IMR-90 (cell line): ENCODE measurements around the gene UNKL. TPM values are rescaled to one million over a fixed set of nuclear protein-coding genes. Genes with fewer than 3 reads are reported as not detected.

Experiments used
- ATAC-seq: fragments of 200-7000 bp; cut with Tn5 transposase; 2 replicates; pipeline ENCODE4 v1.9.1; 2020; ENCODE audit warnings: low read depth, mild to moderate bottlenecking, moderate library complexity
- BruUV-seq: library from RNA; stranded (reverse); fragments of 400-500 nt; replicated peaks from 2 replicates; lab custom pipeline; 2021; lab: Mats Ljungman, UMichigan
- CTCF ChIA-PET: fragments of 300-600 bp; formaldehyde crosslinking; extraction: SDS; loops from one replicate; lab custom pipeline; 2021; ENCODE audit warnings: antibody characterized with exemption; lab: Yijun Ruan, JAX
- POLR2A ChIA-PET: fragments of 300-600 bp; sonication (Branson Sonifier 250); formaldehyde crosslinking; loops from one replicate; lab custom pipeline; 2022; ENCODE audit warnings: antibody characterized with exemption; ENCODE audit not compliant: unreplicated experiment; lab: Charles Lee
- DNase-seq: peaks from one replicate; pipeline ENCODE4 v3.0.0; 2013
- H2AFZ ChIP-seq: replicated peaks from 2 replicates; pipeline ENCODE3; 2013; ENCODE audit warnings: low read length, mild to moderate bottlenecking; ENCODE audit not compliant: poor library complexity
- H2AK5ac ChIP-seq: 2 replicates; pipeline ENCODE4 v1.6.1; 2013; ENCODE audit warnings: low read depth, low read length, inconsistent platforms
- H2AK9ac ChIP-seq: replicated peaks from 2 replicates; pipeline ENCODE3; 2013; ENCODE audit warnings: mild to moderate bottlenecking, low read depth, low read length, moderate library complexity; ENCODE audit not compliant: poor library complexity
- H2BK120ac ChIP-seq: 2 replicates; pipeline ENCODE4 v1.6.1; 2013; ENCODE audit warnings: low read depth, low read length, inconsistent platforms
- H2BK15ac ChIP-seq: 3 replicates; pipeline ENCODE4 v1.6.1; 2013; ENCODE audit warnings: low read depth, low read length, inconsistent platforms
- H2BK20ac ChIP-seq: 2 replicates; pipeline ENCODE4 v1.6.1; 2013; ENCODE audit warnings: low read depth, mild to moderate bottlenecking, inconsistent platforms, low read length, moderate library complexity
- H2BK5ac ChIP-seq: 2 replicates; pipeline ENCODE4 v1.6.1; 2013; ENCODE audit warnings: mild to moderate bottlenecking, low read depth, low read length, inconsistent platforms; ENCODE audit not compliant: poor library complexity, severe bottlenecking
- H3K14ac ChIP-seq: replicated peaks from 2 replicates; pipeline ENCODE4 v1.6.1; 2013; ENCODE audit warnings: low read depth, low read length, inconsistent platforms
- H3K18ac ChIP-seq: 2 replicates; pipeline ENCODE4 v1.6.1; 2013; ENCODE audit warnings: low read depth, low read length, control low read depth
- H3K23ac ChIP-seq: 2 replicates; pipeline ENCODE4 v1.6.1; 2013; ENCODE audit warnings: low read depth, low read length, inconsistent platforms
- H3K27ac ChIP-seq: 2 replicates; pipeline ENCODE4 v1.5.1; 2013; ENCODE audit warnings: mild to moderate bottlenecking, control low read depth, low read length; ENCODE audit not compliant: insufficient read depth
- H3K27me3 ChIP-seq: 2 replicates; pipeline ENCODE4 v1.6.1; 2013; ENCODE audit warnings: low read length; ENCODE audit not compliant: control insufficient read depth, insufficient read depth
- H3K36me3 ChIP-seq: 2 replicates; pipeline ENCODE4 v1.6.1; 2013; ENCODE audit warnings: low read length, mixed read lengths; ENCODE audit not compliant: control insufficient read depth, insufficient read depth
- H3K4ac ChIP-seq: 2 replicates; pipeline ENCODE4 v1.6.1; 2013; ENCODE audit warnings: low read depth, low read length, inconsistent platforms
- H3K4me1 ChIP-seq: 2 replicates; pipeline ENCODE4 v1.6.1; 2013; ENCODE audit warnings: low read length, mixed read lengths; ENCODE audit not compliant: control insufficient read depth, insufficient read depth
- H3K4me2 ChIP-seq: 2 replicates; pipeline ENCODE4 v1.6.1; 2013; ENCODE audit warnings: low read depth, mild to moderate bottlenecking, control low read depth, low read length, moderate library complexity
- H3K4me3 ChIP-seq: 2 replicates; pipeline ENCODE4 v1.5.1; 2013; ENCODE audit warnings: low read depth, mild to moderate bottlenecking, control low read depth, low read length, moderate library complexity; ENCODE audit not compliant: insufficient read depth
- H3K56ac ChIP-seq: 2 replicates; pipeline ENCODE4 v1.6.1; 2013; ENCODE audit warnings: low read length, inconsistent platforms; ENCODE audit not compliant: insufficient read depth; ENCODE audit errors: extremely low read depth
- H3K79me1 ChIP-seq, 2 experiments: 2 replicates each; pipeline ENCODE4 v1.6.1; 2013; ENCODE audit warnings: low read length in 2 of 2, inconsistent platforms in 1 of 2, low read depth in 1 of 2
- H3K9ac ChIP-seq: 2 replicates; pipeline ENCODE4 v1.6.1; 2013; ENCODE audit warnings: low read depth, low read length, control low read depth
- H3K9me1 ChIP-seq: 2 replicates; pipeline ENCODE4 v1.6.1; 2013; ENCODE audit warnings: low read length, inconsistent platforms; ENCODE audit not compliant: insufficient read depth
- H3K9me3 ChIP-seq: 2 replicates; pipeline ENCODE4 v1.6.1; 2013; ENCODE audit warnings: low read length; ENCODE audit not compliant: control insufficient read depth, insufficient read depth
- H4K20me1 ChIP-seq: 2 replicates; pipeline ENCODE4 v1.6.1; 2013; ENCODE audit warnings: low read length, inconsistent platforms; ENCODE audit not compliant: insufficient read depth
- H4K5ac ChIP-seq: 2 replicates; pipeline ENCODE4 v1.6.1; 2013; ENCODE audit warnings: mild to moderate bottlenecking, low read depth, low read length, control low read depth
- H4K8ac ChIP-seq, 2 experiments: 2 replicates each; pipeline ENCODE4 v1.6.1; 2013; ENCODE audit warnings: low read depth in 2 of 2, low read length in 2 of 2, control low read depth in 1 of 2, inconsistent platforms in 1 of 2
- H4K91ac ChIP-seq: 2 replicates; pipeline ENCODE4 v1.6.1; 2013; ENCODE audit warnings: low read depth, low read length, inconsistent platforms; ENCODE audit not compliant: insufficient read depth
- BHLHE40 ChIP-seq: fragments of 150-350 bp; IDR thresholded peaks from 2 replicates; pipeline ENCODE4 v1.6.1; 2016; ENCODE audit warnings: mild to moderate bottlenecking, low read depth, low read length
- CEBPB ChIP-seq: IDR thresholded peaks from 2 replicates; pipeline ENCODE4 v1.6.1; 2012; ENCODE audit warnings: low read depth, low read length, improper control_type of control experiment
- CHD1 ChIP-seq: IDR thresholded peaks from 2 replicates; pipeline ENCODE4 v1.6.1; 2012; ENCODE audit warnings: low read depth, low read length, improper control_type of control experiment
- CTCF ChIP-seq: conservative IDR thresholded peaks from 2 replicates; pipeline ENCODE4 v1.5.1; 2012; ENCODE audit warnings: mild to moderate bottlenecking, low read depth, low read length, improper control_type of control experiment
- ELK1 ChIP-seq: fragments of 150-350 bp; IDR thresholded peaks from 2 replicates; pipeline ENCODE4 v1.6.1; 2016; ENCODE audit warnings: low read depth, mild to moderate bottlenecking, low read length, moderate library complexity, borderline replicate concordance
- FOS ChIP-seq: fragments of 150-350 bp; IDR thresholded peaks from 2 replicates; pipeline ENCODE4 v1.6.1; 2016; ENCODE audit warnings: low read depth, low read length
- MAFK ChIP-seq: IDR thresholded peaks from 2 replicates; pipeline ENCODE4 v1.6.1; 2012; ENCODE audit warnings: low read depth, low read length, improper control_type of control experiment
- MAZ ChIP-seq: IDR thresholded peaks from 2 replicates; pipeline ENCODE4 v1.6.1; 2012; ENCODE audit warnings: low read depth, mild to moderate bottlenecking, low read length, improper control_type of control experiment, moderate library complexity, borderline replicate concordance
- MXI1 ChIP-seq: IDR thresholded peaks from 2 replicates; pipeline ENCODE4 v1.6.1; 2012; ENCODE audit warnings: low read depth, mild to moderate bottlenecking, low read length, moderate library complexity, borderline replicate concordance
- NFE2L2 ChIP-seq: fragments of 150-350 bp; IDR thresholded peaks from 2 replicates; pipeline ENCODE4 v1.6.1; 2016; ENCODE audit warnings: low read depth, mild to moderate bottlenecking, low read length
- POLR2A ChIP-seq: IDR thresholded peaks from 2 replicates; pipeline ENCODE4 v1.6.1; 2012; ENCODE audit warnings: mild to moderate bottlenecking, low read depth, low read length
- RAD21 ChIP-seq: IDR thresholded peaks from 2 replicates; pipeline ENCODE4 v1.6.1; 2012; ENCODE audit warnings: low read length, improper control_type of control experiment
- RCOR1 ChIP-seq: IDR thresholded peaks from 2 replicates; pipeline ENCODE4 v1.6.1; 2012; ENCODE audit warnings: mild to moderate bottlenecking, low read length, improper control_type of control experiment; ENCODE audit not compliant: insufficient replicate concordance
- RFX5 ChIP-seq: IDR thresholded peaks from 2 replicates; pipeline ENCODE4 v1.8.0; 2012; ENCODE audit warnings: low read depth, mild to moderate bottlenecking, low read length, moderate library complexity
- SMC3 ChIP-seq: fragments of 150-350 bp; IDR thresholded peaks from 2 replicates; pipeline ENCODE4 v1.6.1; 2016; ENCODE audit warnings: low read depth, mild to moderate bottlenecking, antibody characterized with exemption, low read length, moderate library complexity
- USF2 ChIP-seq: fragments of 150-350 bp; IDR thresholded peaks from 2 replicates; pipeline ENCODE4 v1.6.1; 2017; ENCODE audit warnings: mild to moderate bottlenecking, antibody characterized with exemption, low read length, low read depth
- WGBS, 2 experiments: methylation state at CpG; one replicate each; pipeline versions ENCODE4 v1.1.5 to v1.1.7; 2013; ENCODE audit warnings: missing lambda C conversion rate in 2 of 2; ENCODE audit not compliant: insufficient read length in 1 of 2; ENCODE audit errors: extremely low coverage in 2 of 2; 5-methylcytosine and 5-hydroxymethylcytosine counted together
- dilution Hi-C: fragments of 300-500 bp; cut with HindIII; formaldehyde crosslinking; loops from one replicate; pipeline ENCODE4 v1.14.3; 2018; ENCODE audit warnings: low sequenced_read_pairs; ENCODE audit not compliant: unreplicated experiment
- in situ Hi-C: fragments of 300-500 bp; cut with MboI; formaldehyde crosslinking; loops from 3 replicates; pipeline ENCODE4 v1.14.3; 2019; ENCODE audit warnings: low sequenced_read_pairs, inconsistent platforms, mixed read lengths
- intact Hi-C: fragments of 100-400 bp; cut with micrococcal nuclease; formaldehyde crosslinking; loops from 2 replicates; pipeline ENCODE4 v1.10.0; 2022
- polyA plus RNA-seq, 3 experiments: library from polyadenylated mRNA; depleted of rRNA; stranded (reverse); fragments of >200 nt; gene quantifications; 2 replicates each; pipeline ENCODE4 v1.2.3, GENCODE V29; 2012; ENCODE audit warnings: low replicate concordance in 1 of 3
- total RNA-seq: library from RNA; depleted of rRNA; stranded (reverse); fragments of >200 nt; gene quantifications from 2 replicates; pipeline ENCODE4 v1.2.3, GENCODE V29; 2012

UNKL gene
- total and polyA plus RNA-seq, 2 of the 4 experiments (the other 2 are of a cell fraction): 4.1 to 13.3 TPM

GRCh38 chr16:1453316-1453715, 38.8 kb upstream of the UNKL start:
- no peak overlapping the region for H3K9ac ChIP-seq
- H2BK15ac ChIP-seq: no peak overlapping the region
- no peak overlapping the region for H2AK9ac ChIP-seq
- no peaks in the 10 kb centered on the region for H3K9me3 ChIP-seq
- H3K27ac ChIP-seq: no peak overlapping the region
- intact Hi-C loops (no loop called here), in situ Hi-C loops (no loop called here), dilution Hi-C loops (no loop called here)
- H2BK20ac ChIP-seq: no peak overlapping the region
- H4K5ac ChIP-seq: no peak overlapping the region
- no peak overlapping the region for H2BK120ac ChIP-seq
- no peak overlapping the region for H2AFZ ChIP-seq
- DNase-seq (no peak), ATAC-seq (no peak)
- H3K4ac ChIP-seq: no peak overlapping the region
- H4K8ac ChIP-seq: no peak overlapping the region
- ChIA-PET CTCF (no interaction called here), POLR2A (no interaction called here)
- WGBS, 2 experiments: 90% methylated on average over 12 of the region's 19 CpGs; no CpG with 5 or more reads in 1 of the 2 experiments
- no peak overlapping the region for H3K18ac ChIP-seq
- H3K56ac ChIP-seq: no peak overlapping the region
- TF ChIP-seq MAZ (no peak), BHLHE40 (no peak), CTCF (no peak), FOS (no peak), SMC3 (no peak), ELK1 (no peak), CEBPB (no peak), POLR2A (no peak), MXI1 (no peak), CHD1 (no peak), RFX5 (no peak), NFE2L2 (no peak), RCOR1 (no peak), USF2 (no peak), RAD21 (no peak), MAFK (no peak)
- no peaks in the 10 kb centered on the region for H4K20me1 ChIP-seq
- no peak overlapping the region for H2BK5ac ChIP-seq
- H3K4me1 ChIP-seq: no peaks in the 10 kb centered on the region
- H3K23ac ChIP-seq: no peak overlapping the region
- H3K9me1 ChIP-seq: no peaks in the 10 kb centered on the region
- H3K4me2 ChIP-seq: no peak overlapping the region
- H3K27me3 ChIP-seq: no peaks in the 10 kb centered on the region
- H3K36me3 ChIP-seq: peaks cover 53% of the 10 kb centered on the region
- H3K79me1 ChIP-seq: no peaks in the 10 kb centered on the region
- H2AK5ac ChIP-seq: no peak overlapping the region
- H4K91ac ChIP-seq: no peak overlapping the region
- no peak overlapping the region for H3K14ac ChIP-seq
- no TSS peak for BruUV-seq
- no peak overlapping the region for H3K4me3 ChIP-seq
